Eye (tissue), 1 donor: ENCODE measurements around the gene NDUFS4.
A peak's percentile ranks its signal among the peaks of the same experiment; 100 is the strongest.
"Not testable (repeated sequence)": the region's sequence is repeated elsewhere in the genome, so short reads cannot be mapped to it uniquely, and the experiment has no call there.

Experiments
- DNase-seq: peaks from one replicate; pipeline ENCODE4 v3.0.0-alpha.2; 2015

NDUFS4 gene

GRCh38 chr5:53560506-53561191, at the start of gene NDUFS4:
TSS of gene NDUFS4 (plus strand) at chr5:53560639. CDS start at chr5:53560663, 24 bp downstream.
- peak; percentile 98 for DNase-seq

GRCh38 chr5:53512539-53512938, 47.9 kb upstream of the NDUFS4 start:
- no peak for DNase-seq

GRCh38 chr5:53515988-53516387, 44.5 kb upstream of the NDUFS4 start:
- DNase-seq: no peak

- DNase-seq: no peak
Measured at GRCh38 chr5:53520813-53521212, 39.6 kb upstream of the NDUFS4 start.

GRCh38 chr5:53537711-53538110, 22.7 kb upstream of the NDUFS4 start:
- DNase-seq: no peak

- DNase-seq: not testable (repeated sequence)
Measured at GRCh38 chr5:53540739-53541138, 19.7 kb upstream of the NDUFS4 start.

GRCh38 chr5:53541859-53542258, 18.6 kb upstream of the NDUFS4 start:
- no peak for DNase-seq

GRCh38 chr5:53542926-53543325, 17.5 kb upstream of the NDUFS4 start:
- no peak for DNase-seq

GRCh38 chr5:53543401-53543800, 17.0 kb upstream of the NDUFS4 start:
- no peak for DNase-seq

GRCh38 chr5:53545744-53546143, 14.7 kb upstream of the NDUFS4 start:
- no peak for DNase-seq

GRCh38 chr5:53547226-53547625, 13.2 kb upstream of the NDUFS4 start:
- DNase-seq: no peak

GRCh38 chr5:53548501-53548900, 11.9 kb upstream of the NDUFS4 start:
- DNase-seq: not testable (repeated sequence)

- DNase-seq: no peak
Measured at GRCh38 chr5:53549792-53550191, 10.6 kb upstream of the NDUFS4 start.

GRCh38 chr5:53552561-53552960, 7.9 kb upstream of the NDUFS4 start:
- DNase-seq: no peak

- DNase-seq: no peak
Measured at GRCh38 chr5:53554444-53554843, 6.0 kb upstream of the NDUFS4 start.

GRCh38 chr5:53555160-53555559, 5.3 kb upstream of the NDUFS4 start:
- DNase-seq: no peak

GRCh38 chr5:53556001-53556400, 4.4 kb upstream of the NDUFS4 start:
- DNase-seq: no peak

- no peak for DNase-seq
Measured at GRCh38 chr5:53557386-53557785, 3.1 kb upstream of the NDUFS4 start.

GRCh38 chr5:53558966-53559365, 1.5 kb upstream of the NDUFS4 start:
- DNase-seq: no peak

- no peak for DNase-seq
Measured at GRCh38 chr5:53560028-53560427, 411 bp upstream of the NDUFS4 start.

- DNase-seq: no peak
Measured at GRCh38 chr5:53568401-53568800, 8.0 kb downstream of the NDUFS4 start.

- DNase-seq: no peak
Measured at GRCh38 chr5:53568871-53569270, 8.4 kb downstream of the NDUFS4 start.

- no peak for DNase-seq
Measured at GRCh38 chr5:53569453-53569852, 9.0 kb downstream of the NDUFS4 start.

GRCh38 chr5:53571403-53571802, 11.0 kb downstream of the NDUFS4 start:
- DNase-seq: no peak

- DNase-seq: no peak
Measured at GRCh38 chr5:53575101-53575500, 14.7 kb downstream of the NDUFS4 start.
